TTC549 (cell line): Measurements from ENCODE around the gene POFUT2.

Source experiments
- FAIRE-seq: peaks from 2 replicates; lab custom pipeline; 2012; peaks lifted over from hg19 to GRCh38; lab: Jason Lieb, UNC

The POFUT2 gene

GRCh38 chr21:45262041-45262581 lies 25.6 kb downstream of the POFUT2 start:
- FAIRE-seq: no peak

GRCh38 chr21:45261093-45261492 lies 26.6 kb downstream of the POFUT2 start:
- FAIRE-seq: no peak

GRCh38 chr21:45260191-45260825 lies 27.4 kb downstream of the POFUT2 start:
- no peak for FAIRE-seq

GRCh38 chr21:45259206-45259840 lies 28.4 kb downstream of the POFUT2 start:
- FAIRE-seq: no peak

- no peak for FAIRE-seq
Measured at GRCh38 chr21:45258466-45258865, 29.2 kb downstream of the POFUT2 start.

- FAIRE-seq: no peak
Measured at GRCh38 chr21:45257673-45258341, 29.9 kb downstream of the POFUT2 start.

GRCh38 chr21:45256912-45257672 lies 30.6 kb downstream of the POFUT2 start:
- no peak for FAIRE-seq

- no peak for FAIRE-seq
Measured at GRCh38 chr21:45256021-45256911, 31.4 kb downstream of the POFUT2 start.

- no peak for FAIRE-seq
Measured at GRCh38 chr21:45255381-45256020, 32.2 kb downstream of the POFUT2 start.

- FAIRE-seq: no peak
Measured at GRCh38 chr21:45254460-45254930, 33.2 kb downstream of the POFUT2 start.

GRCh38 chr21:45253633-45254459 lies 33.8 kb downstream of the POFUT2 start:
- no peak for FAIRE-seq

GRCh38 chr21:45253180-45253579 lies 34.5 kb downstream of the POFUT2 start:
- no peak for FAIRE-seq

GRCh38 chr21:45252448-45252925 lies 35.2 kb downstream of the POFUT2 start:
- no peak for FAIRE-seq

- no peak for FAIRE-seq
Measured at GRCh38 chr21:45251635-45252447, 35.9 kb downstream of the POFUT2 start.

GRCh38 chr21:45250914-45251634 lies 36.6 kb downstream of the POFUT2 start:
- no peak for FAIRE-seq

GRCh38 chr21:45250272-45250671 lies 37.4 kb downstream of the POFUT2 start:
- no peak for FAIRE-seq

GRCh38 chr21:45249626-45250025 lies 38.1 kb downstream of the POFUT2 start:
- FAIRE-seq: no peak

- FAIRE-seq: no peak
Measured at GRCh38 chr21:45248893-45249381, 38.8 kb downstream of the POFUT2 start.
